ENCODE results near the gene PRELID3B. TPM values are rescaled to one million over a fixed set of nuclear protein-coding genes. Genes with fewer than 3 reads are reported as not detected.

The PRELID3B gene
- total and polyA plus RNA-seq, 2 of the 13 experiments (the other 11 are each of a cell fraction or from before 2014, with no cell fraction given), result 23.3 to 42.6 TPM

DNA sequence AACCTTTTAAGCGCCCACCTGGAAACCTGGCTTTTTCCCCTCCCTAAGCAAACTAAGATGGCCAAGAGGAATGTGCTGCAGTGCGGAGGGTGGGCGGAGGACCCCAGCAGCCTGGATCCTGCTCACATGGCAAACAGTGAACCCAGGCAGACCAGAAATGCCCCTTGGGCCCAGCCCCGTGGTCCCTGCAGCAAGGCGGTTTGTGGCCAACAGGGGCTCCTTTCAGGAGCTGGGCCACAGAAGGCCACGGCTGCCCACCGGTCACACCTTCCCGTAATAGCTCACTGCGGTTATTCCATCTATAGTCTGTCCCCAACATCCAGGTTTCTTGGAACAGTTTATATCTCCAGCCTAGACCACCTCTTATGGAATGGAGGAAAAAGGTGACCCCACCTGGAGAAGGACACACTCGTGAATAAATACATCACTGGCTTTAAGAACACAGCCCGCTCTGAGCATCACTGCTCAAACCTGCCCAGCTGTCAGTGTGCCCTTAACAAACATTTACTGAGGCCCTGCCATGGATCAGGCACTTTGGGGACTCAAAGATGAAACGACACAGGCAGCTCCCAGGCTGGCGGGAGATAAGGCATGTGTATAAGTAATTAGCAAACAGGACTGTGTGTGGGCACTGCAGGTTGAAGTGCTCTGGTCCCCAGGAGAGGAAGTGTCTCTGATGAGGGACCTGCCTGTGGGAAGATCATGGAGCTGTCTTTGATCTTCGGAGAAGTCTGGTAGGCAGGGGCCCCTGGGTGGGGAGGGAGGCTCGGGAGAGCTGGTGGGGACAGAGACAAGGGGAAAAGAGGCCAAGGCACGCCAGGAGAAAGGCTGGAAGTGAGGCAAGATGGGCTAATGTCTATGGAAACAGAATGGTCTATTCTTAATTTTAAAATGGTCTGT lies 26.5 kb downstream of the PRELID3B start (continued):
- TF ChIP-seq, protein P1, sequence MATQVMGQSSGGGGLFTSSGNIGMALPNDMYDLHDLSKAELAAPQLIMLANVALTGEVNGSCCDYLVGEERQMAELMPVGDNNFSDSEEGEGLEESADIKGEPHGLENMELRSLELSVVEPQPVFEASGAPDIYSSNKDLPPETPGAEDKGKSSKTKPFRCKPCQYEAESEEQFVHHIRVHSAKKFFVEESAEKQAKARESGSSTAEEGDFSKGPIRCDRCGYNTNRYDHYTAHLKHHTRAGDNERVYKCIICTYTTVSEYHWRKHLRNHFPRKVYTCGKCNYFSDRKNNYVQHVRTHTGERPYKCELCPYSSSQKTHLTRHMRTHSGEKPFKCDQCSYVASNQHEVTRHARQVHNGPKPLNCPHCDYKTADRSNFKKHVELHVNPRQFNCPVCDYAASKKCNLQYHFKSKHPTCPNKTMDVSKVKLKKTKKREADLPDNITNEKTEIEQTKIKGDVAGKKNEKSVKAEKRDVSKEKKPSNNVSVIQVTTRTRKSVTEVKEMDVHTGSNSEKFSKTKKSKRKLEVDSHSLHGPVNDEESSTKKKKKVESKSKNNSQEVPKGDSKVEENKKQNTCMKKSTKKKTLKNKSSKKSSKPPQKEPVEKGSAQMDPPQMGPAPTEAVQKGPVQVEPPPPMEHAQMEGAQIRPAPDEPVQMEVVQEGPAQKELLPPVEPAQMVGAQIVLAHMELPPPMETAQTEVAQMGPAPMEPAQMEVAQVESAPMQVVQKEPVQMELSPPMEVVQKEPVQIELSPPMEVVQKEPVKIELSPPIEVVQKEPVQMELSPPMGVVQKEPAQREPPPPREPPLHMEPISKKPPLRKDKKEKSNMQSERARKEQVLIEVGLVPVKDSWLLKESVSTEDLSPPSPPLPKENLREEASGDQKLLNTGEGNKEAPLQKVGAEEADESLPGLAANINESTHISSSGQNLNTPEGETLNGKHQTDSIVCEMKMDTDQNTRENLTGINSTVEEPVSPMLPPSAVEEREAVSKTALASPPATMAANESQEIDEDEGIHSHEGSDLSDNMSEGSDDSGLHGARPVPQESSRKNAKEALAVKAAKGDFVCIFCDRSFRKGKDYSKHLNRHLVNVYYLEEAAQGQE (IDR thresholded peaks at IDR 0.05; ENCODE audit: borderline replicate concordance in 1 of 2, low read depth in 1 of 2, low read length in 2 of 2), result peak in 1 of 2 experiments; percentile 62; a peak in 2 of 4 replicates
- TF ChIP-seq ZSCAN31 (CRISPR knock-in tag; IDR thresholded peaks at IDR 0.05; ENCODE audit: low read depth) (peak; percentile 59; the same call in 1 of the 2 replicates), ELF3 (CRISPR knock-in tag; IDR thresholded peaks at IDR 0.05) (peak; percentile 79), ZNF572 (CRISPR knock-in tag; IDR thresholded peaks at IDR 0.05) (peak; percentile 81; the same call in 1 of the 2 replicates), TEAD2 (CRISPR knock-in tag; IDR thresholded peaks at IDR 0.05) (no peak), ZNF546 (CRISPR knock-in tag; conservative IDR thresholded peaks at IDR 0.05) (no peak), ETV5 (CRISPR knock-in tag; IDR thresholded peaks at IDR 0.05; ENCODE audit: borderline replicate concordance) (peak; percentile 91), YEATS2 (CRISPR knock-in tag; IDR thresholded peaks at IDR 0.05; ENCODE audit: borderline replicate concordance) (0 out of 2 replicates have a peak, but pooled peaks have one; percentile 24), DMAP1 (CRISPR knock-in tag; IDR thresholded peaks at IDR 0.05) (peak; percentile 75), ZBTB42 (CRISPR knock-in tag; IDR thresholded peaks at IDR 0.05) (no peak), RFXANK (CRISPR knock-in tag; IDR thresholded peaks at IDR 0.05) (peak; percentile 67; the same call in 1 of the 2 replicates), NPAS2 (CRISPR knock-in tag; IDR thresholded peaks at IDR 0.05; ENCODE audit: borderline replicate concordance) (no peak), TEAD3 (CRISPR knock-in tag; optimal IDR thresholded peaks at IDR 0.05; ENCODE audit: borderline replicate concordance) (peak; percentile 83)
- TF ChIP-seq, protein P2, sequence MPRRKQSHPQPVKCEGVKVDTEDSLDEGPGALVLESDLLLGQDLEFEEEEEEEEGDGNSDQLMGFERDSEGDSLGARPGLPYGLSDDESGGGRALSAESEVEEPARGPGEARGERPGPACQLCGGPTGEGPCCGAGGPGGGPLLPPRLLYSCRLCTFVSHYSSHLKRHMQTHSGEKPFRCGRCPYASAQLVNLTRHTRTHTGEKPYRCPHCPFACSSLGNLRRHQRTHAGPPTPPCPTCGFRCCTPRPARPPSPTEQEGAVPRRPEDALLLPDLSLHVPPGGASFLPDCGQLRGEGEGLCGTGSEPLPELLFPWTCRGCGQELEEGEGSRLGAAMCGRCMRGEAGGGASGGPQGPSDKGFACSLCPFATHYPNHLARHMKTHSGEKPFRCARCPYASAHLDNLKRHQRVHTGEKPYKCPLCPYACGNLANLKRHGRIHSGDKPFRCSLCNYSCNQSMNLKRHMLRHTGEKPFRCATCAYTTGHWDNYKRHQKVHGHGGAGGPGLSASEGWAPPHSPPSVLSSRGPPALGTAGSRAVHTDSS (CRISPR knock-in tag; conservative IDR thresholded peaks at IDR 0.05), result no peak
- TF ChIP-seq, protein P3, sequence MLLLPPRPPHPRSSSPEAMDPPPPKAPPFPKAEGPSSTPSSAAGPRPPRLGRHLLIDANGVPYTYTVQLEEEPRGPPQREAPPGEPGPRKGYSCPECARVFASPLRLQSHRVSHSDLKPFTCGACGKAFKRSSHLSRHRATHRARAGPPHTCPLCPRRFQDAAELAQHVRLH (CRISPR knock-in tag; IDR thresholded peaks at IDR 0.05; ENCODE audit: borderline replicate concordance, low read depth), result peak; percentile 39; the same call in 1 of the 2 replicates
- TF ChIP-seq, protein P4, sequence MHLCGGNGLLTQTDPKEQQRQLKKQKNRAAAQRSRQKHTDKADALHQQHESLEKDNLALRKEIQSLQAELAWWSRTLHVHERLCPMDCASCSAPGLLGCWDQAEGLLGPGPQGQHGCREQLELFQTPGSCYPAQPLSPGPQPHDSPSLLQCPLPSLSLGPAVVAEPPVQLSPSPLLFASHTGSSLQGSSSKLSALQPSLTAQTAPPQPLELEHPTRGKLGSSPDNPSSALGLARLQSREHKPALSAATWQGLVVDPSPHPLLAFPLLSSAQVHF (CRISPR knock-in tag; IDR thresholded peaks at IDR 0.05), result no peak
- TF ChIP-seq, protein P5, sequence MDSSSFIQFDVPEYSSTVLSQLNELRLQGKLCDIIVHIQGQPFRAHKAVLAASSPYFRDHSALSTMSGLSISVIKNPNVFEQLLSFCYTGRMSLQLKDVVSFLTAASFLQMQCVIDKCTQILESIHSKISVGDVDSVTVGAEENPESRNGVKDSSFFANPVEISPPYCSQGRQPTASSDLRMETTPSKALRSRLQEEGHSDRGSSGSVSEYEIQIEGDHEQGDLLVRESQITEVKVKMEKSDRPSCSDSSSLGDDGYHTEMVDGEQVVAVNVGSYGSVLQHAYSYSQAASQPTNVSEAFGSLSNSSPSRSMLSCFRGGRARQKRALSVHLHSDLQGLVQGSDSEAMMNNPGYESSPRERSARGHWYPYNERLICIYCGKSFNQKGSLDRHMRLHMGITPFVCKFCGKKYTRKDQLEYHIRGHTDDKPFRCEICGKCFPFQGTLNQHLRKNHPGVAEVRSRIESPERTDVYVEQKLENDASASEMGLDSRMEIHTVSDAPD (CRISPR knock-in tag; IDR thresholded peaks at IDR 0.05), result peak; percentile 95
- TF ChIP-seq, protein P6, sequence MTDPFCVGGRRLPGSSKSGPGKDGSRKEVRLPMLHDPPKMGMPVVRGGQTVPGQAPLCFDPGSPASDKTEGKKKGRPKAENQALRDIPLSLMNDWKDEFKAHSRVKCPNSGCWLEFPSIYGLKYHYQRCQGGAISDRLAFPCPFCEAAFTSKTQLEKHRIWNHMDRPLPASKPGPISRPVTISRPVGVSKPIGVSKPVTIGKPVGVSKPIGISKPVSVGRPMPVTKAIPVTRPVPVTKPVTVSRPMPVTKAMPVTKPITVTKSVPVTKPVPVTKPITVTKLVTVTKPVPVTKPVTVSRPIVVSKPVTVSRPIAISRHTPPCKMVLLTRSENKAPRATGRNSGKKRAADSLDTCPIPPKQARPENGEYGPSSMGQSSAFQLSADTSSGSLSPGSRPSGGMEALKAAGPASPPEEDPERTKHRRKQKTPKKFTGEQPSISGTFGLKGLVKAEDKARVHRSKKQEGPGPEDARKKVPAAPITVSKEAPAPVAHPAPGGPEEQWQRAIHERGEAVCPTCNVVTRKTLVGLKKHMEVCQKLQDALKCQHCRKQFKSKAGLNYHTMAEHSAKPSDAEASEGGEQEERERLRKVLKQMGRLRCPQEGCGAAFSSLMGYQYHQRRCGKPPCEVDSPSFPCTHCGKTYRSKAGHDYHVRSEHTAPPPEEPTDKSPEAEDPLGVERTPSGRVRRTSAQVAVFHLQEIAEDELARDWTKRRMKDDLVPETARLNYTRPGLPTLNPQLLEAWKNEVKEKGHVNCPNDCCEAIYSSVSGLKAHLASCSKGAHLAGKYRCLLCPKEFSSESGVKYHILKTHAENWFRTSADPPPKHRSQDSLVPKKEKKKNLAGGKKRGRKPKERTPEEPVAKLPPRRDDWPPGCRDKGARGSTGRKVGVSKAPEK (CRISPR knock-in tag; IDR thresholded peaks at IDR 0.05; ENCODE audit: borderline replicate concordance), result peak; percentile 95

Data from HepG2 (cell line).